VCaP (cell line): ENCODE measurements around the gene PVALB.

Experiments used
- H3K27ac ChIP-seq: fragments of 450-650 bp; 2 replicates; pipeline ENCODE4 v1.5.1; 2017
- CTCF ChIP-seq: fragments of 450-650 bp; conservative IDR thresholded peaks from 2 replicates; pipeline ENCODE4 v1.5.1; 2017; ENCODE audit warnings: mild to moderate bottlenecking, moderate library complexity

The PVALB gene

GRCh38 chr22:36797374-36797773 lies 19.5 kb downstream of the PVALB start:
- H3K27ac ChIP-seq = no peak overlapping the region
- TF ChIP-seq CTCF = no peak

DNA sequence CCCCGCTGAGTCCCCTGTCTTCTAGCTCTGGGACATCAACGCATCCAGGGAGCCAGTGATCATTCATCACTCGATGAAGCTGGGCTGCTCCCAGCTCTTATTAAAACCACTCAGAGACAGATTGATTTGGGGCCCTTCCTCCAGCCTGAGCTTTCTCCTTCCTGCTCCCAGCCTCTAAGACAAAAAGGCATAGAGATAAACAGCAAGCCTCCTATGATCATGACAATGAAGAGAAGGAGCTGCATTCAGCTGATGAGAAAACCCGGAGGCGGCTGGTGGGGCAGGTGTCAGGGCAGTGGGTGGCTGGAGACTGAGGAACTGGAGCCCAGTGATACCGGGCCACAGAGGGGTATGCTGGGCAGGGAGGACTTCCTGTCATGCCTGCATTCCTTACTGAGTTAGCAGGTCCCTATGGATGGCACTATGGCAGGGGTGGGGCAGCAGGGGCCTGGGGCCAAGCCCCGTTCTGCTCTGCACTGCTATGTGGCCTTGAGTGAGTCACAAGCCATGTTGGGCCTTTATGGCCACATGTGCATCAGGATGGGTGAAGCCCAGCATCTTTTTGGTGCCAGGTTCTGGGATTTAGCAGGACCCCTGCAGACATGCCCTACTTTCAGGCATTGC lies 20.2 kb downstream of the PVALB start:
- H3K27ac ChIP-seq = no peak overlapping the region
- no peak for TF ChIP-seq CTCF

DNA sequence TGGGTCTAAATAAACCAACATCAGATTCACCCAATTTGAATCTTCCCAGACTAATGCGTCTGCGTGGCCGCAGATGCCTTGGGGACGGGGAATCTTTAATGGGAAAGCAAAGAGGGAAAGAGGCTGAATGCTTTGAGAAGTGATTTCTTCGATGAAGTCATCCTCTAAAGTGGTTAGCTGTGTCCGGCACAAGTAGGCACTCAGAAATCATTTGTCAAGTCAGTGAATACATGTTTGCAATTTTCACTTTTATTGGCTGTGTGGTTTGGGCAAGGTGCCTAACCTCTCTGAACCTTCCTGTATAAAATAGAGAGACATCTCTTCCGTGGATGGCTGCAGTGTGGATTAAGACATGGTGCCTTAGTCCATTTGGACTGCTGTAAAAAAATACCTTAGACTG lies 21.2 kb downstream of the PVALB start:
- no peak for TF ChIP-seq CTCF
- no peak overlapping the region for H3K27ac ChIP-seq

DNA sequence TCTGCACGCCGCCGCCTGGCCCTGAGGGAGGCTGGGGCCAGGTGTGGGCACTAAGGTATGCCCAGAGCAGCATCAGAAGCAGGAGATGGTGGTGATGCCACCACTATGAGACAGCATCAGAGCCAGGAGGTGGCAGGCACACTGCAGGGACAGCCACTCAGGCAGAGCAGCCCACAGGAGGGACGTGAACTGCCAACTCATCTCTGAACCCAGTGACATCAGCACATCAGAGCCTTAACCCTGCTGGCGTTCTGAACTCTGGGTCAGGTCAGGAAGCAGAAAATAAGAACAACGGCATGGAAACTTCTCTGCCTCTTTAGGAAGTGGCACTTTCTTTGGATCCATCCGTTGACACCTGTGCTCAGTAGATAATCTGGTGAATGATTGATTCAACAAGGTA lies 26.2 kb downstream of the PVALB start:
- 0 out of 2 replicates have a peak, but pooled peaks have one; percentile 14 for TF ChIP-seq CTCF
- no peak overlapping the region for H3K27ac ChIP-seq

DNA sequence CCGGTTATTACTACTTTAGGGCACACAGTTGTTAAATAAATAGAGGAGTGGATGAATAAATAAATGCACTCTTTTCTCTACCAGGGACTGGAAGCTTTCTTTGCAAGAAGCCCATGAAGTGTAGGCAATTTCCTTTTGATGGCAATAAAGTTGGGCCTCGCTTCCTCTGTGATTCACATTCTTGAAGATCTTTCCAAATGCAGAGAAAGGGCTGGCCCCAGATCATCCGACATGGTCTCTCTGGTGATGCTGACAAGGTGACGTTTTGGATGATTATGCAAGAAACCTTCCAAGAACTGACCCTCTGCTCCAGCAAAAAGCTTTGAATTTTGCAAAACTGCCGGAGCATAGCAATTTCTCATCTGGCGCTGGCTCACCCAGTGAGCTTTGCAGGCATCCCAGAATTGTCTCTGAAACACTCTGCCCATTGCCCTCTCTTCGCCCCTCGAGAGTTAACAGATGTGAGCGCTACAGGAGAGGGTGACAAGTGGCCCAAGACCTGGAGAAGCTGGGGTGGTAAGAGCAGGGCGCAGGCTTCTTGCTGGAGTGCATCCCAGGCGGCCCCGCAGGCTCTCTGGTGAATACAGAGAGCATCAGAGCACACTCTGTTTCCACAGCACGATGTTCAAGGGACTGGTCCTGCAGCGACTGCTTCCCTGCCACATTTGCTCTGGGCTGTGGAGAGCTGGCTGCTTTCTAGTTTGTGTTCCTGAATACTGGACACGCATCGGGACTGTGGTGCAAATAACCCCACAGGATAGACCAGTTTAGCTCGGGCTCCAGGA lies 29.4 kb downstream of the PVALB start:
- no peak for TF ChIP-seq CTCF
- no peak overlapping the region for H3K27ac ChIP-seq

GRCh38 chr22:36783743-36784142 lies 33.1 kb downstream of the PVALB start:
- no peak overlapping the region for H3K27ac ChIP-seq
- no peak for TF ChIP-seq CTCF

GRCh38 chr22:36781656-36782627 lies 34.9 kb downstream of the PVALB start:
- TF ChIP-seq CTCF = peak; percentile 91
- no peak overlapping the region for H3K27ac ChIP-seq
